Activated CD8-positive, alpha-beta T cell treated with anti-CD3 and anti-CD28 coated beads for 36 hours (primary cell): ENCODE measurements around the gene ZNF415. TPM values are rescaled to one million over a fixed set of nuclear protein-coding genes. Genes with fewer than 3 reads are reported as not detected.

ENCODE experiments used
- ATAC-seq: fragments of 200-7000 bp; cut with Tn5 transposase; one replicate; pipeline ENCODE4 v1.10.0; 2021; ENCODE audit warnings: mild to moderate bottlenecking, moderate library complexity
- CTCF ChIA-PET: fragments of 350-600 bp; sonication (Branson Sonifier 250); formaldehyde crosslinking; loops from one replicate; lab custom pipeline; 2021; ENCODE audit warnings: antibody characterized with exemption; lab: Charles Lee
- POLR2A ChIA-PET: fragments of 350-600 bp; sonication (Branson Sonifier 250); formaldehyde crosslinking; loops from one replicate; lab custom pipeline; 2021; ENCODE audit warnings: antibody characterized with exemption; lab: Charles Lee
- DNase-seq: peaks from one replicate; pipeline ENCODE4 v3.0.0-alpha.2; 2020
- H3K27ac Mint-ChIP-seq: one replicate; pipeline ENCODE4 v1.8.0; 2021; ENCODE audit warnings: mild to moderate bottlenecking, mixed read lengths
- H3K27me3 Mint-ChIP-seq: one replicate; pipeline ENCODE4 v1.8.0; 2021; ENCODE audit warnings: mixed read lengths
- H3K36me3 Mint-ChIP-seq: one replicate; pipeline ENCODE4 v1.8.0; 2021; ENCODE audit warnings: low read depth, mixed read lengths
- H3K4me1 Mint-ChIP-seq: one replicate; pipeline ENCODE4 v1.8.0; 2021; ENCODE audit warnings: low read depth, mixed read lengths
- H3K4me3 Mint-ChIP-seq: one replicate; pipeline ENCODE4 v1.8.0; 2021; ENCODE audit warnings: mild to moderate bottlenecking, moderate library complexity, mixed read lengths
- H3K9me3 Mint-ChIP-seq: one replicate; pipeline ENCODE4 v1.8.0; 2021; ENCODE audit warnings: mixed read lengths
- intact Hi-C: fragments of 100-400 bp; cut with micrococcal nuclease; formaldehyde crosslinking; loops from one replicate; pipeline ENCODE4 v1.10.0; 2022
- total RNA-seq, 2 experiments: library from RNA; stranded (reverse); gene quantifications; one replicate each; pipeline ENCODE4 v1.2.3, GENCODE V29; 2021
- TF ChIP-seq, protein P1 (sequence below): fragments of 200-600 bp; IDR thresholded peaks from one replicate; pipeline ENCODE4 v1.8.0; 2022; ENCODE audit warnings: antibody characterized with exemption, mild to moderate bottlenecking

The ZNF415 gene
- total RNA-seq, 2 experiments from 2014 or later, result 3.1 to 3.7 TPM

DNA sequence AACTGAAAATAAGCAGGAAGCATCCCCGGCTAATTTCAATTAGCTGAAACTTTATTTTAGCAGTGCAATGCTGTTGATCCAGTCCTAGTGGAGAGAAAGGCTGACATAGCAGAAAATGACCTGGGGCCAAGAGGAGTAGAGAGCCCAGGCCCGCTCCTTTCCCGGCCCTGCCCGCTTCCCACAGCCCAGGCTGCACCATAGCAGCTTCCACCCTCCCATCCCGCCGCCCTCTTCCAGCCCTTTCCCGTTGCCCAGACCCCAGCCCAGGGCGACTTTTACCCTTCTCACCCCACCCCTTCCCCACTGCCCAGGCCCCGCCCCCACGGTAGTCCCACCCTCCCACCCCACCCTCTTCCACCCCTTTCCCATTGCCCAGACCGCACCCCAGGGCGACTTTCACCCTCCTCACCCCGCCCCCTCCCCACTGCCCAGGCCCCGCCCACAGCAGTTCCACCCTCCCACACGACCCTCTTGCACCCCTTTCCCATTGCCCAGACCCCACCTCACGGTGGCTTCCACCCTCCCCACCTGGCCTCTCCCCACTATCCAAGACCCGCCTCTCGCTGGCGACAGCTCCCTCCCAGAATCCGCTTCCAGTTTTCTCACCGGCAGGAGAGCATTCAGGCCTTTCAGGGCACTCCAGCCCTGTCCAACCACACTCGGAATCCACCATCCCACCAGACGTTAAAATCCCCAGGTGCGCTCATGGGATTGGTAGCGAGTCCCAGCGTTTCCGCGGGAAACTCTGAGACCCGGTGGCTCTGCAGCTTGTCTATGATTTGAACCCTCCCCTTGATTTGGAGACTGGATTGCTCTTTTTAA is 37.7 kb downstream of the ZNF415 start:
- Mint-ChIP-seq H3K27ac (no peak overlapping the region), H3K9me3 (no peaks in the 10 kb centered on the region), H3K4me1 (peaks cover 27% of the 10 kb centered on the region), H3K4me3 (no peak overlapping the region), H3K27me3 (no peaks in the 10 kb centered on the region), H3K36me3 (peaks cover 68% of the 10 kb centered on the region)
- no peak for ATAC-seq
- ChIA-PET CTCF (no interaction called here), POLR2A (no interaction called here)
- TF ChIP-seq, protein P1, sequence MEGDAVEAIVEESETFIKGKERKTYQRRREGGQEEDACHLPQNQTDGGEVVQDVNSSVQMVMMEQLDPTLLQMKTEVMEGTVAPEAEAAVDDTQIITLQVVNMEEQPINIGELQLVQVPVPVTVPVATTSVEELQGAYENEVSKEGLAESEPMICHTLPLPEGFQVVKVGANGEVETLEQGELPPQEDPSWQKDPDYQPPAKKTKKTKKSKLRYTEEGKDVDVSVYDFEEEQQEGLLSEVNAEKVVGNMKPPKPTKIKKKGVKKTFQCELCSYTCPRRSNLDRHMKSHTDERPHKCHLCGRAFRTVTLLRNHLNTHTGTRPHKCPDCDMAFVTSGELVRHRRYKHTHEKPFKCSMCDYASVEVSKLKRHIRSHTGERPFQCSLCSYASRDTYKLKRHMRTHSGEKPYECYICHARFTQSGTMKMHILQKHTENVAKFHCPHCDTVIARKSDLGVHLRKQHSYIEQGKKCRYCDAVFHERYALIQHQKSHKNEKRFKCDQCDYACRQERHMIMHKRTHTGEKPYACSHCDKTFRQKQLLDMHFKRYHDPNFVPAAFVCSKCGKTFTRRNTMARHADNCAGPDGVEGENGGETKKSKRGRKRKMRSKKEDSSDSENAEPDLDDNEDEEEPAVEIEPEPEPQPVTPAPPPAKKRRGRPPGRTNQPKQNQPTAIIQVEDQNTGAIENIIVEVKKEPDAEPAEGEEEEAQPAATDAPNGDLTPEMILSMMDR, result no peak
- intact Hi-C loops, result no loop called here
- no peak for DNase-seq

DNA sequence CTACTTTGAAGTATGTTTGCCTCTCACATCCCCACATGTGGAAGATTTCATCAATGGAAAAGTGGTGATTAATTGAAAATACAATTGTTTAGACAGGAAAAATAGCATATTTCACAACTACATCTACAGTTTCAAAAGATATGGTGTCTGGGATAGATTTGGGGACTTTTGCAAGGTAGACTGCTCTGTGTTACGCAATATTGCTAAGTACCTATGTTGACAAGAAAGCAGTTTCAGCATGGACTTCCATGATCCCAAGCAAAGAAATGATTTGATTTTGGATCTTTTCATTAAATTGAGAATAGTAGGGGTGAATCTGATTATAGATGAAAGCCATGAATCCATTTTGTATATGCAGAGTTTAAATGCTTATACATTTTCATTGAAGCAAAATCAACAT is 40.0 kb downstream of the ZNF415 start:
- H3K4me1 Mint-ChIP-seq, result peaks cover 15% of the 10 kb centered on the region
- POLR2A ChIA-PET, result interaction anchor here (0.6 kb wide), 1 partner anchor 317 kb away, joined by 3 read pairs; no protein-coding TSS in a partner anchor
- DNase-seq, result no peak
- intact Hi-C loops, result no loop called here
- no peaks in the 10 kb centered on the region for H3K9me3 Mint-ChIP-seq
- no peaks in the 10 kb centered on the region for H3K27me3 Mint-ChIP-seq
- CTCF ChIA-PET, result no interaction called here
- H3K27ac Mint-ChIP-seq, result no peak overlapping the region
- no peak overlapping the region for H3K4me3 Mint-ChIP-seq
- no peak for ATAC-seq
- H3K36me3 Mint-ChIP-seq, result peaks cover 68% of the 10 kb centered on the region
- TF ChIP-seq, protein P1, result no peak

DNA sequence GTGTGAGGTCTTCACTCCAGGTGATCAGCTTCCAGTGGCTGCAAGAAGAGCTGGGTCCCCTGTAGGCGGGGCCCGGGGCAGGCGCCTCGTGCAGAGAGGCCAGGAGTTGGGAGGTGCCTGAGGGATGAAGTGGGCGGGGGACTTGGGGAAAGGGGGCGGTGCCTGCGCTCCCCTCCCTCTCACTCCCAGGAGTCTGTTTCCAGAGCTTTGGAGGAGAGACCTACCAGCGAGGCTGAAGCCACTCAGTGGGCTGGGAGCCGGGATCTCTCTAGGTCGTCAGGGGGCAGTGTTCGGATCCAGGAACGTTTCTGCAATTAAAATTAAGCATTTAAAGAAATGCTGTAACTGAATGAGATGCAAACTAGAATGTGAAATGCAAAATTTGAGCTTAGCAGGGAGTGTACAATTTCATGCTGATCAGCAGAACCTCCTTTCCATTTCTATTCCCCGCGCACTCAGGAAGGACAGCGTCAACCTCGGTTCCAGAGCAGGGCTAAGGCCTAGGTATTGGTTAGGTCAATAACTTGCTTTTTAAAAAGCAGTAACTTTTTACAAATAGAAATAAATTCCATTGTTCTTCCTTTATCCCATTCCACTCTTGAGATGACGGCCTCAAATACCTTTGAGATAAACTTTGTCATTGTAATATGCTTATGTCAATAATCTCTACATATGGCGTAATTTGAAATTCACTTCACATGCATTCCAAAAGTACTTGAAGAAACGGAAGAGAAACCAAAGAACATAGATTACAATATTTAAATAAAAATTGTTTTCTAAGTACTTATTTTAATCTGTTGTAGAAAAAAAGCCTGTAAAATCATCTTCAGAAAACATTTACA is 41.1 kb downstream of the ZNF415 start:
- H3K4me3 Mint-ChIP-seq, result no peak overlapping the region
- no peak overlapping the region for H3K27ac Mint-ChIP-seq
- no peak for DNase-seq
- peaks cover 11% of the 10 kb centered on the region for H3K4me1 Mint-ChIP-seq
- TF ChIP-seq, protein P1, result no peak
- POLR2A ChIA-PET, result no interaction called here
- no peaks in the 10 kb centered on the region for H3K27me3 Mint-ChIP-seq
- intact Hi-C loops, result no loop called here
- CTCF ChIA-PET, result no interaction called here
- no peak for ATAC-seq
- no peaks in the 10 kb centered on the region for H3K9me3 Mint-ChIP-seq
- peaks cover 69% of the 10 kb centered on the region for H3K36me3 Mint-ChIP-seq

DNA sequence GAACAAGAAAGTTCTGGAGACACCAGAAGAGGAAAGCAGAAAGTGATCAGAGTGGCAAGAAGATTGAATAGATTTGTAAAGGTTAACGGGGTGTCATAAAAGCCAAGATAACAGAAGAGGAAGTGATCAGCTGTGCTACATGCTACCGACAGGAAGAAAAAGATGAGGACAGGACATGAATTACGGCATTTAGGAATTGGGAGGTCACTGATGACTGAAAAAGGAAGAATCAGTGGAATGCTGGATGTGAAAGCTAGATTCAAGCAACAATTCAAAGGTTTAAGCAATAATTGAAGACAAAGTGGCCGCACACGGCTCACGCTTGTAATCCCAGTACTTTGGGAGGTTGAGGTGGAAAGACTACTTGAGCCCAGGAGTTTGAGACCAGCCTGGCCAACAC is 44.6 kb downstream of the ZNF415 start:
- TF ChIP-seq, protein P1, result no peak
- ChIA-PET POLR2A (no interaction called here), CTCF (no interaction called here)
- no peak for DNase-seq
- Mint-ChIP-seq H3K36me3 (peaks cover 85% of the 10 kb centered on the region), H3K27ac (no peak overlapping the region), H3K27me3 (no peaks in the 10 kb centered on the region), H3K4me1 (peaks cover 8% of the 10 kb centered on the region), H3K9me3 (peaks cover 3% of the 10 kb centered on the region), H3K4me3 (no peak overlapping the region)
- no peak for ATAC-seq
- intact Hi-C loops, result no loop called here
